H1 (cell line): ENCODE measurements around the gene RASGEF1C. TPM values are rescaled to one million over a fixed set of nuclear protein-coding genes. Genes with fewer than 3 reads are reported as not detected.

ENCODE experiments used
- CTCF ChIA-PET: fragments of 300-600 bp; sonication (Branson Sonifier 250); formaldehyde crosslinking; loops from one replicate; lab custom pipeline; 2021; ENCODE audit not compliant: partially characterized antibody; lab: Charles Lee
- POLR2A ChIA-PET: fragments of 300-600 bp; sonication (Branson Sonifier 250); formaldehyde crosslinking; loops from one replicate; lab custom pipeline; 2021; ENCODE audit warnings: inconsistent platforms; ENCODE audit not compliant: partially characterized antibody; lab: Charles Lee
- DNase-seq, 2 experiments: peaks; one replicate each; pipeline versions ENCODE4 v3.0.0 to v3.0.0-alpha.2; 2010 to 2022; ENCODE audit warnings: low spot score in 2 of 2, low read depth in 1 of 2, mixed read lengths in 1 of 2
- FAIRE-seq: peaks from 2 replicates; lab custom pipeline; 2011; peaks lifted over from hg19 to GRCh38; lab: Jason Lieb, UNC
- H2AFZ ChIP-seq: 2 replicates; pipeline ENCODE4 v1.8.1; 2012; ENCODE audit warnings: low read length, inconsistent platforms
- H2AK5ac ChIP-seq: 2 replicates; pipeline ENCODE4 v1.6.1; 2013; ENCODE audit warnings: low read depth, low read length
- H2BK120ac ChIP-seq: replicated peaks from 2 replicates; pipeline ENCODE3; 2013; ENCODE audit warnings: low read depth, low read length, inconsistent platforms
- H2BK12ac ChIP-seq: 2 replicates; pipeline ENCODE4 v1.6.1; 2013; ENCODE audit warnings: low read depth, low read length
- H2BK15ac ChIP-seq: 2 replicates; pipeline ENCODE4 v1.6.1; 2013; ENCODE audit warnings: low read length
- H2BK20ac ChIP-seq: 2 replicates; pipeline ENCODE4 v1.6.1; 2013; ENCODE audit warnings: low read length
- H2BK5ac ChIP-seq: 2 replicates; pipeline ENCODE4 v1.6.1; 2013; ENCODE audit warnings: low read depth, low read length
- H3K14ac ChIP-seq: 2 replicates; pipeline ENCODE4 v1.6.1; 2013; ENCODE audit warnings: inconsistent platforms; ENCODE audit not compliant: insufficient read length
- H3K18ac ChIP-seq: 2 replicates; pipeline ENCODE4 v1.6.1; 2013; ENCODE audit warnings: low read length; ENCODE audit errors: extremely low read depth
- H3K23ac ChIP-seq: 2 replicates; pipeline ENCODE4 v1.6.1; 2013; ENCODE audit warnings: inconsistent platforms; ENCODE audit not compliant: insufficient read length
- H3K23me2 ChIP-seq: 2 replicates; pipeline ENCODE4 v1.6.1; 2013; ENCODE audit warnings: low read depth, low read length
- H3K27ac ChIP-seq: 2 replicates; pipeline ENCODE4 v1.6.1; 2011; ENCODE audit warnings: low read depth, low read length, inconsistent platforms
- H3K27me3 ChIP-seq, 4 experiments: replicated peaks in 1 of 4; 1 replicate in 1 of 4; 2 replicates in 3 of 4; pipeline versions ENCODE4 v1.6.1 to v1.8.1; 2011 to 2013; ENCODE audit warnings: low read length in 3 of 4, mild to moderate bottlenecking in 3 of 4, inconsistent platforms in 2 of 4, mixed read lengths in 2 of 4, moderate library complexity in 1 of 4; ENCODE audit not compliant: control insufficient read depth in 3 of 4, insufficient read depth in 3 of 4; ENCODE audit errors: extremely low read depth in 1 of 4
- H3K36me3 ChIP-seq, 4 experiments: 2 replicates each; pipeline versions ENCODE4 v1.6.1 to v1.8.1; 2011 to 2013; ENCODE audit warnings: mild to moderate bottlenecking in 4 of 4, low read length in 3 of 4, moderate library complexity in 2 of 4, control low read depth in 1 of 4, inconsistent platforms in 1 of 4; ENCODE audit not compliant: insufficient read depth in 4 of 4, control insufficient read depth in 2 of 4
- H3K4ac ChIP-seq: replicated peaks from 2 replicates; pipeline ENCODE3; 2013; ENCODE audit warnings: low read length, low read depth, mixed read lengths, inconsistent platforms; ENCODE audit not compliant: insufficient read length
- H3K4me1 ChIP-seq, 4 experiments: replicated peaks in 1 of 4; 1 replicate in 1 of 4; 2 replicates in 3 of 4; pipeline versions ENCODE4 v1.6.1 to v1.8.1; 2011 to 2013; ENCODE audit warnings: low read length in 3 of 4, inconsistent platforms in 2 of 4, mixed read lengths in 1 of 4; ENCODE audit not compliant: insufficient read depth in 4 of 4, control insufficient read depth in 3 of 4
- H3K4me2 ChIP-seq, 2 experiments: 2 replicates each; pipeline versions ENCODE4 v1.6.1 to v1.8.1; 2011 to 2013; ENCODE audit warnings: low read depth in 2 of 2, low read length in 2 of 2, control low read depth in 1 of 2, inconsistent platforms in 1 of 2, mild to moderate bottlenecking in 1 of 2; ENCODE audit not compliant: insufficient read depth in 1 of 2
- H3K4me3 ChIP-seq, 4 experiments: fragments of 200-600, 300-600 bp in 1 of 4; sonication (generic), shearing (Covaris generic), sonication (Bioruptor Twin) in 1 of 4; 2 replicates each; pipeline versions ENCODE4 v1.5.1 to v1.8.1; 2011 to 2016; ENCODE audit warnings: low read length in 4 of 4, low read depth in 3 of 4, control low read depth in 2 of 4, inconsistent platforms in 2 of 4, mild to moderate bottlenecking in 2 of 4, mixed read lengths in 1 of 4, moderate library complexity in 1 of 4; ENCODE audit not compliant: insufficient read depth in 2 of 4; ENCODE audit errors: extremely low read depth in 1 of 4
- H3K56ac ChIP-seq: replicated peaks from 2 replicates; pipeline ENCODE3; 2013; ENCODE audit warnings: low read depth, mild to moderate bottlenecking, mixed read lengths, low read length, inconsistent platforms; ENCODE audit not compliant: insufficient read length
- H3K79me1 ChIP-seq: 2 replicates; pipeline ENCODE4 v1.6.1; 2013; ENCODE audit warnings: low read depth, low read length, control low read depth
- H3K79me2 ChIP-seq, 2 experiments: 2 replicates each; pipeline versions ENCODE4 v1.6.1 to v1.8.1; 2012 to 2013; ENCODE audit warnings: low read length in 2 of 2, mild to moderate bottlenecking in 2 of 2, inconsistent platforms in 1 of 2; ENCODE audit not compliant: insufficient read depth in 2 of 2, control insufficient read depth in 1 of 2
- H3K9ac ChIP-seq, 4 experiments: replicated peaks in 1 of 4; 1 replicate in 1 of 4; 2 replicates in 3 of 4; pipeline versions ENCODE4 v1.6.1 to v1.8.1; 2011 to 2013; ENCODE audit warnings: low read depth in 3 of 4, low read length in 3 of 4, control low read depth in 2 of 4, mild to moderate bottlenecking in 2 of 4, moderate library complexity in 2 of 4, inconsistent platforms in 1 of 4; ENCODE audit errors: extremely low read depth in 1 of 4
- H3K9me3 ChIP-seq, 2 experiments: 2 replicates each; pipeline versions ENCODE4 v1.6.1 to v1.8.1; 2012 to 2013; ENCODE audit warnings: mild to moderate bottlenecking in 2 of 2, moderate library complexity in 2 of 2, control low read depth in 1 of 2, inconsistent platforms in 1 of 2, low read depth in 1 of 2, low read length in 1 of 2, mixed read lengths in 1 of 2; ENCODE audit not compliant: insufficient read depth in 2 of 2
- H4K20me1 ChIP-seq, 2 experiments: replicated peaks in 1 of 2; 2 replicates each; pipeline versions ENCODE3 to v1.8.1; 2011 to 2013; ENCODE audit warnings: inconsistent platforms in 2 of 2, low read length in 2 of 2, mild to moderate bottlenecking in 1 of 2; ENCODE audit not compliant: insufficient read depth in 2 of 2, control insufficient read depth in 1 of 2
- H4K5ac ChIP-seq: 2 replicates; pipeline ENCODE4 v1.6.1; 2013; ENCODE audit warnings: low read length, low read depth, mixed read lengths, inconsistent platforms; ENCODE audit not compliant: insufficient read length
- H4K8ac ChIP-seq: 2 replicates; pipeline ENCODE4 v1.8.0; 2013; ENCODE audit warnings: mild to moderate bottlenecking, moderate library complexity, low read length, inconsistent platforms; ENCODE audit not compliant: insufficient read depth; ENCODE audit errors: extremely low read depth
- H4K91ac ChIP-seq: replicated peaks from 2 replicates; pipeline ENCODE3; 2013; ENCODE audit warnings: low read length, mixed read lengths, inconsistent platforms; ENCODE audit not compliant: insufficient read length
- BCL11A ChIP-seq, 2 experiments: IDR thresholded peaks; one replicate each; pipeline ENCODE4 v1.6.1; 2011; ENCODE audit warnings: low read depth in 2 of 2, low read length in 2 of 2, mild to moderate bottlenecking in 2 of 2
- EP300 ChIP-seq, 2 experiments: IDR thresholded peaks; 1 replicate in 1 of 2; 2 replicates in 1 of 2; pipeline ENCODE4 v1.6.1; 2011 to 2012; ENCODE audit warnings: low read depth in 2 of 2, low read length in 2 of 2, mild to moderate bottlenecking in 2 of 2, borderline replicate concordance in 1 of 2, inconsistent platforms in 1 of 2, moderate library complexity in 1 of 2
- FOSL1 ChIP-seq: IDR thresholded peaks from 2 replicates; pipeline ENCODE4 v1.6.1; 2011; ENCODE audit warnings: mild to moderate bottlenecking, low read depth, low read length, moderate library complexity; ENCODE audit not compliant: insufficient read depth
- POLR2AphosphoS5 ChIP-seq: IDR thresholded peaks from 2 replicates; pipeline ENCODE4 v1.6.1; 2011; ENCODE audit warnings: low read depth, low read length
- SAP30 ChIP-seq: fragments of 300-600 bp; sonication (generic); IDR thresholded peaks from 2 replicates; pipeline ENCODE4 v1.7.1; 2012; ENCODE audit warnings: low read length, moderate library complexity, mild to moderate bottlenecking, inconsistent platforms; ENCODE audit not compliant: insufficient read depth, insufficient replicate concordance
- SIRT6 ChIP-seq: IDR thresholded peaks from one replicate; pipeline ENCODE4 v1.7.1; 2012; ENCODE audit warnings: low read length, inconsistent platforms
- SRF ChIP-seq: IDR thresholded peaks from 2 replicates; pipeline ENCODE4 v1.6.1; 2011; ENCODE audit warnings: mild to moderate bottlenecking, low read depth, low read length, moderate library complexity
- ZNF274 ChIP-seq: IDR thresholded peaks from 2 replicates; pipeline ENCODE4 v1.7.0; 2012; ENCODE audit warnings: low read length, borderline replicate concordance; ENCODE audit errors: extremely low read depth
- WGBS, 2 experiments: shearing (Covaris generic) in 1 of 2; methylation state at CpG; one replicate each; pipeline versions ENCODE4 v1.1.6 to v1.1.7; 2013 to 2015; ENCODE audit warnings: low lambda C conversion rate in 2 of 2, mixed read lengths in 2 of 2, inconsistent platforms in 1 of 2, low coverage in 1 of 2, missing lambda C conversion rate in 1 of 2; ENCODE audit not compliant: insufficient replicate concordance in 2 of 2, insufficient coverage in 1 of 2, insufficient read length in 1 of 2; ENCODE audit errors: extremely low coverage in 1 of 2, missing lambda C conversion rate in 1 of 2; 5-methylcytosine and 5-hydroxymethylcytosine counted together
- polyA plus RNA-seq, 7 experiments: library from polyadenylated mRNA; depleted of rRNA in 3 of 7; stranded (reverse) in 5 of 7; unstranded in 2 of 7; fragments of >200 nt in 5 of 7; fragments of 200-250 nt in 2 of 7; gene quantifications; 1 replicate in 5 of 7; 2 replicates in 1 of 7; 4 replicates in 1 of 7; pipeline versions ENCODE4 v1.2.1 to v1.2.3, GENCODE V29; 2011 to 2013; ENCODE audit warnings: missing spikeins in 2 of 7, mixed read lengths in 2 of 7
- total RNA-seq: library from RNA; stranded (reverse); fragmentation: NEBNext Ultra II Directional; extraction: Animal tissue kit (Norgen Biotek cat#: 25700); gene quantifications from 2 replicates; pipeline ENCODE4 v1.2.1, GENCODE V29; 2021
- TF ChIP-seq, protein P1 (sequence below): IDR thresholded peaks from 2 replicates; pipeline ENCODE4 v1.6.1; 2011; ENCODE audit warnings: low read length, improper control_type of control experiment

Gene RASGEF1C
- total and polyA plus RNA-seq, 2 of the 8 experiments (the other 6 are each of a cell fraction or from before 2014, with no cell fraction given): 0.26 to 0.61 TPM

- no peak overlapping the region for H3K14ac ChIP-seq
- H3K4me2 ChIP-seq: no peak overlapping the region
- no peak overlapping the region for H2BK12ac ChIP-seq
- H3K9me3 ChIP-seq: no peaks in the 10 kb centered on the region
- H4K8ac ChIP-seq: no peak overlapping the region
- H3K18ac ChIP-seq: no peak overlapping the region
- no peak overlapping the region for H3K23ac ChIP-seq
- CTCF ChIA-PET: interaction anchor here (0.6 to 1.1 kb wide), 2 partner anchors 9 to 37 kb away, joined by 3 read pairs; no protein-coding TSS in a partner anchor
- H3K4ac ChIP-seq: no peak overlapping the region
- no peak overlapping the region for H2AFZ ChIP-seq
- H2BK5ac ChIP-seq: no peak overlapping the region
- H2BK20ac ChIP-seq: no peak overlapping the region
- H4K20me1 ChIP-seq: no peaks in the 10 kb centered on the region
- H2BK120ac ChIP-seq: no peak overlapping the region
- no peak overlapping the region for H3K56ac ChIP-seq
- H3K79me2 ChIP-seq: no peaks in the 10 kb centered on the region
- no peaks in the 10 kb centered on the region for H3K27me3 ChIP-seq
- H3K9ac ChIP-seq: no peak overlapping the region
- H2AK5ac ChIP-seq: no peak overlapping the region
- no peaks in the 10 kb centered on the region for H3K79me1 ChIP-seq
- DNase-seq (no peak), FAIRE-seq (no peak)
- H3K27ac ChIP-seq: no peak overlapping the region
- no peaks in the 10 kb centered on the region for H3K23me2 ChIP-seq
- H3K4me1 ChIP-seq: peaks cover 0 to 5% (median under 1%) of the 10 kb centered on the region in 4 experiments; a peak in 1 of 7 replicates
- WGBS, 2 experiments: 83% methylated on average over 16 of the region's 19 CpGs; no CpG with 5 or more reads in 1 of the 2 experiments
- no peak overlapping the region for H2BK15ac ChIP-seq
- no peaks in the 10 kb centered on the region for H3K36me3 ChIP-seq
- no peak overlapping the region for H4K5ac ChIP-seq
- H4K91ac ChIP-seq: peak overlapping the region; percentile 40
- no peak overlapping the region for H3K4me3 ChIP-seq
- POLR2A ChIA-PET: no interaction called here
- TF ChIP-seq BCL11A (IDR thresholded peaks at IDR 0.05; ENCODE audit: low read depth in 2 of 2, low read length in 2 of 2) (no peak), EP300 (IDR thresholded peaks at IDR 0.05; ENCODE audit: borderline replicate concordance in 1 of 2, low read depth in 2 of 2, low read length in 2 of 2) (no peak), SAP30 (no peak), FOSL1 (no peak), SRF (no peak), ZNF274 (no peak), SIRT6 (no peak), POLR2AphosphoS5 (no peak)
- TF ChIP-seq, protein P1, sequence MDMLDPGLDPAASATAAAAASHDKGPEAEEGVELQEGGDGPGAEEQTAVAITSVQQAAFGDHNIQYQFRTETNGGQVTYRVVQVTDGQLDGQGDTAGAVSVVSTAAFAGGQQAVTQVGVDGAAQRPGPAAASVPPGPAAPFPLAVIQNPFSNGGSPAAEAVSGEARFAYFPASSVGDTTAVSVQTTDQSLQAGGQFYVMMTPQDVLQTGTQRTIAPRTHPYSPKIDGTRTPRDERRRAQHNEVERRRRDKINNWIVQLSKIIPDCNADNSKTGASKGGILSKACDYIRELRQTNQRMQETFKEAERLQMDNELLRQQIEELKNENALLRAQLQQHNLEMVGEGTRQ: no peak
Measured at GRCh38 chr5:180170810-180171567, 38.0 kb downstream of the RASGEF1C start.
